HepG2 (cell line): ENCODE results near the gene HOMEZ. TPM values are rescaled to one million over a fixed set of nuclear protein-coding genes. Genes with fewer than 3 reads are reported as not detected.

Experiments used
- BORCS8-MEF2B ChIP-seq: sonication (generic); formaldehyde crosslinking; IDR thresholded peaks from 2 replicates; pipeline ENCODE4 v1.8.0; 2022; ENCODE audit warnings: mild to moderate bottlenecking, missing genetic modification reagents
- HNRNPL ChIP-seq: fragments of 200-400 bp; formaldehyde crosslinking; IDR thresholded peaks from 2 replicates; pipeline ENCODE4 v1.6.1; 2017; ENCODE audit warnings: mild to moderate bottlenecking, low read depth, low read length
- IRF1 ChIP-seq: sonication (generic); formaldehyde crosslinking; IDR thresholded peaks from 2 replicates; pipeline ENCODE4 v1.4.0; 2020; ENCODE audit warnings: low read depth, mild to moderate bottlenecking, missing genetic modification reagents
- KAT7 ChIP-seq: IDR thresholded peaks from 2 replicates; pipeline ENCODE4 v1.6.1; 2018; ENCODE audit warnings: borderline replicate concordance, missing compliant biosample characterization
- KMT2A ChIP-seq: sonication (generic); formaldehyde crosslinking; IDR thresholded peaks from 2 replicates; pipeline ENCODE4 v1.4.0; 2020; ENCODE audit warnings: missing genetic modification reagents
- MAF1 ChIP-seq: sonication (generic); formaldehyde crosslinking; IDR thresholded peaks from 2 replicates; pipeline ENCODE4 v1.5.0; 2020; ENCODE audit warnings: missing genetic modification reagents, borderline replicate concordance
- MTERF4 ChIP-seq: sonication (generic); formaldehyde crosslinking; IDR thresholded peaks from 2 replicates; pipeline ENCODE4 v1.8.0; 2023; ENCODE audit warnings: mild to moderate bottlenecking, missing genetic modification reagents
- MZF1 ChIP-seq: sonication (generic); formaldehyde crosslinking; IDR thresholded peaks from 2 replicates; pipeline ENCODE4 v1.8.1; 2023; ENCODE audit warnings: mild to moderate bottlenecking, missing genetic modification reagents, borderline replicate concordance
- POLR2G ChIP-seq: fragments of 200-400 bp; formaldehyde crosslinking; IDR thresholded peaks from 2 replicates; pipeline ENCODE4 v1.6.1; 2018; ENCODE audit warnings: mild to moderate bottlenecking, low read depth, low read length, moderate library complexity
- RARA ChIP-seq: IDR thresholded peaks from 2 replicates; pipeline ENCODE4 v1.6.1; 2016; ENCODE audit warnings: missing genetic modification reagents, missing compliant biosample characterization
- RELA ChIP-seq: sonication (generic); formaldehyde crosslinking; IDR thresholded peaks from 2 replicates; pipeline ENCODE4 v1.4.0; 2020; ENCODE audit warnings: missing genetic modification reagents
- SRSF1 ChIP-seq: fragments of 200-400 bp; formaldehyde crosslinking; optimal IDR thresholded peaks from 2 replicates; pipeline ENCODE3; 2017; ENCODE audit warnings: mild to moderate bottlenecking, low read depth, low read length, moderate library complexity
- TCF7 ChIP-seq: sonication (generic); IDR thresholded peaks from 2 replicates; pipeline ENCODE4 v1.6.1; 2016; ENCODE audit warnings: antibody characterized with exemption, low read depth
- ZBTB1 ChIP-seq: sonication (generic); formaldehyde crosslinking; IDR thresholded peaks from 2 replicates; pipeline ENCODE4 v1.4.0; 2020; ENCODE audit warnings: missing genetic modification reagents, borderline replicate concordance
- ZFP36L1 ChIP-seq: sonication (generic); formaldehyde crosslinking; IDR thresholded peaks from 2 replicates; pipeline ENCODE4 v1.8.0; 2022; ENCODE audit warnings: mild to moderate bottlenecking, missing genetic modification reagents, moderate library complexity
- ZNF136 ChIP-seq: sonication (generic); formaldehyde crosslinking; IDR thresholded peaks from 2 replicates; pipeline ENCODE4 v1.8.1; 2022; ENCODE audit warnings: low read depth, mild to moderate bottlenecking, moderate library complexity, missing genetic modification reagents
- ZNF225 ChIP-seq: sonication (generic); formaldehyde crosslinking; IDR thresholded peaks from 2 replicates; pipeline ENCODE4 v1.4.0; 2020; ENCODE audit warnings: mild to moderate bottlenecking, missing genetic modification reagents
- ZNF335 ChIP-seq: sonication (generic); formaldehyde crosslinking; IDR thresholded peaks from 2 replicates; pipeline ENCODE4 v1.4.0; 2020; ENCODE audit warnings: missing genetic modification reagents
- ZNF550 ChIP-seq: sonication (generic); formaldehyde crosslinking; IDR thresholded peaks from 2 replicates; pipeline ENCODE4 v1.4.0; 2020; ENCODE audit warnings: mild to moderate bottlenecking, missing genetic modification reagents, borderline replicate concordance
- ZNF572 ChIP-seq: sonication (generic); formaldehyde crosslinking; IDR thresholded peaks from 2 replicates; pipeline ENCODE4 v1.5.1; 2020; ENCODE audit warnings: mild to moderate bottlenecking, missing genetic modification reagents
- ZNF788 ChIP-seq: sonication (generic); formaldehyde crosslinking; IDR thresholded peaks from 2 replicates; pipeline ENCODE4 v1.5.0; 2020; ENCODE audit warnings: mild to moderate bottlenecking, missing genetic modification reagents, borderline replicate concordance
- ZNF792 ChIP-seq: IDR thresholded peaks from 2 replicates; pipeline ENCODE4 v1.6.1; 2016
- ZXDC ChIP-seq: sonication (generic); formaldehyde crosslinking; IDR thresholded peaks from 2 replicates; pipeline ENCODE4 v1.5.0; 2020; ENCODE audit warnings: mild to moderate bottlenecking, missing genetic modification reagents
- polyA plus RNA-seq, 8 experiments: library from polyadenylated mRNA; depleted of rRNA in 3 of 8; stranded (reverse) in 7 of 8; unstranded in 1 of 8; fragments of >200 nt; fragmentation: Illumina TruSeq in 4 of 8; extraction: Trizol in 4 of 8; gene quantifications; 2 replicates each; pipeline versions ENCODE4 v1.2.1 to v1.2.3, GENCODE V29; 2011 to 2016; ENCODE audit warnings: low read depth in 4 of 8, missing spikeins in 1 of 8, mixed read lengths in 1 of 8; ENCODE audit not compliant: insufficient read depth in 1 of 8
- total RNA-seq, 5 experiments: library from RNA; depleted of rRNA; stranded (reverse); fragments of >200 nt; fragmentation: Illumina TruSeq; extraction: Trizol; gene quantifications; 2 replicates each; pipeline ENCODE4 v1.2.3, GENCODE V29; 2016; ENCODE audit warnings: low read depth in 1 of 5
- TF ChIP-seq, protein P1 (sequence below): IDR thresholded peaks from 2 replicates; pipeline ENCODE4 v1.6.1; 2012; ENCODE audit warnings: low read length, improper control_type of control experiment

Gene HOMEZ
- total and polyA plus RNA-seq, 2 of the 13 experiments (the other 11 are each of a cell fraction or from before 2014, with no cell fraction given): 14.5 to 31.8 TPM

- no peak for TF ChIP-seq IRF1 (CRISPR knock-in tag)
- TF ChIP-seq ZNF550 (CRISPR knock-in tag): 0 out of 2 replicates have a peak, but pooled peaks have one; percentile 87
- TF ChIP-seq ZNF788: peak; percentile 8; the same call in 1 of the 2 replicates
- TF ChIP-seq MTERF4 (CRISPR knock-in tag): peak; percentile 60
- peak; percentile 9; the same call in 1 of the 2 replicates for TF ChIP-seq RARA (CRISPR knock-in tag)
- no peak for TF ChIP-seq ZBTB1 (CRISPR knock-in tag)
- no peak for TF ChIP-seq MAF1 (CRISPR knock-in tag)
- 0 out of 2 replicates have a peak, but pooled peaks have one; percentile 27 for TF ChIP-seq TCF7
- TF ChIP-seq ZNF136 (CRISPR knock-in tag): 0 out of 2 replicates have a peak, but pooled peaks have one; percentile 6
- no peak; the same call in 1 of the 2 replicates for TF ChIP-seq RELA (CRISPR knock-in tag)
- TF ChIP-seq, protein P1, sequence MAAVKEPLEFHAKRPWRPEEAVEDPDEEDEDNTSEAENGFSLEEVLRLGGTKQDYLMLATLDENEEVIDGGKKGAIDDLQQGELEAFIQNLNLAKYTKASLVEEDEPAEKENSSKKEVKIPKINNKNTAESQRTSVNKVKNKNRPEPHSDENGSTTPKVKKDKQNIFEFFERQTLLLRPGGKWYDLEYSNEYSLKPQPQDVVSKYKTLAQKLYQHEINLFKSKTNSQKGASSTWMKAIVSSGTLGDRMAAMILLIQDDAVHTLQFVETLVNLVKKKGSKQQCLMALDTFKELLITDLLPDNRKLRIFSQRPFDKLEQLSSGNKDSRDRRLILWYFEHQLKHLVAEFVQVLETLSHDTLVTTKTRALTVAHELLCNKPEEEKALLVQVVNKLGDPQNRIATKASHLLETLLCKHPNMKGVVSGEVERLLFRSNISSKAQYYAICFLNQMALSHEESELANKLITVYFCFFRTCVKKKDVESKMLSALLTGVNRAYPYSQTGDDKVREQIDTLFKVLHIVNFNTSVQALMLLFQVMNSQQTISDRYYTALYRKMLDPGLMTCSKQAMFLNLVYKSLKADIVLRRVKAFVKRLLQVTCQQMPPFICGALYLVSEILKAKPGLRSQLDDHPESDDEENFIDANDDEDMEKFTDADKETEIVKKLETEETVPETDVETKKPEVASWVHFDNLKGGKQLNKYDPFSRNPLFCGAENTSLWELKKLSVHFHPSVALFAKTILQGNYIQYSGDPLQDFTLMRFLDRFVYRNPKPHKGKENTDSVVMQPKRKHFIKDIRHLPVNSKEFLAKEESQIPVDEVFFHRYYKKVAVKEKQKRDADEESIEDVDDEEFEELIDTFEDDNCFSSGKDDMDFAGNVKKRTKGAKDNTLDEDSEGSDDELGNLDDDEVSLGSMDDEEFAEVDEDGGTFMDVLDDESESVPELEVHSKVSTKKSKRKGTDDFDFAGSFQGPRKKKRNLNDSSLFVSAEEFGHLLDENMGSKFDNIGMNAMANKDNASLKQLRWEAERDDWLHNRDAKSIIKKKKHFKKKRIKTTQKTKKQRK: no peak
- no peak for TF ChIP-seq ZNF792 (CRISPR knock-in tag)
- TF ChIP-seq KMT2A: 0 out of 2 replicates have a peak, but pooled peaks have one; percentile 3
- peak; percentile 50; the same call in 1 of the 2 replicates for TF ChIP-seq ZNF225
- no peak for TF ChIP-seq ZNF572 (CRISPR knock-in tag)
- no peak for TF ChIP-seq HNRNPL
- TF ChIP-seq POLR2G: no peak; the same call in 1 of the 2 replicates
- TF ChIP-seq BORCS8-MEF2B (CRISPR knock-in tag): no peak; the same call in 1 of the 2 replicates
- TF ChIP-seq KAT7 (CRISPR knock-in tag): 0 out of 2 replicates have a peak, but pooled peaks have one; percentile 17
- no peak for TF ChIP-seq ZFP36L1 (CRISPR knock-in tag)
- no peak for TF ChIP-seq MZF1
- no peak for TF ChIP-seq SRSF1
- no peak for TF ChIP-seq ZXDC (CRISPR knock-in tag)
- TF ChIP-seq ZNF335 (CRISPR knock-in tag): peak; percentile 22; the same call in 1 of the 2 replicates
These were observed 14.8 kb upstream of the HOMEZ start (continued) for GRCh38 chr14:23300687-23301223.
